Hepatocyte (in vitro differentiated cells): Measurements from ENCODE around the gene ZNF518A. TPM values are rescaled to one million over a fixed set of nuclear protein-coding genes. Genes with fewer than 3 reads are reported as not detected.

Source experiments
- DNase-seq: peaks from one replicate; pipeline ENCODE4 v3.0.0-alpha.2; 2016; ENCODE audit warnings: low spot score
- H2AFZ ChIP-seq: fragments of 200-600 bp; sonication (generic); 2 replicates; pipeline ENCODE4 v1.6.0; 2016; ENCODE audit warnings: antibody characterized with exemption, mild to moderate bottlenecking
- H3K27ac ChIP-seq: fragments of 200-600 bp; sonication (generic); 2 replicates; pipeline ENCODE4 v1.5.1; 2016; ENCODE audit warnings: mild to moderate bottlenecking
- H3K27me3 ChIP-seq: fragments of 200-600 bp; sonication (generic); 2 replicates; pipeline ENCODE4 v1.6.1; 2016
- H3K36me3 ChIP-seq: fragments of 200-600 bp; sonication (generic); replicated peaks from 2 replicates; pipeline ENCODE4 v1.5.1; 2016; ENCODE audit warnings: low read depth; ENCODE audit not compliant: insufficient read depth
- H3K4me1 ChIP-seq: fragments of 200-600 bp; sonication (generic); 2 replicates; pipeline ENCODE4 v1.5.1; 2016; ENCODE audit warnings: mild to moderate bottlenecking, moderate library complexity; ENCODE audit not compliant: insufficient read depth
- H3K4me2 ChIP-seq: fragments of 200-600 bp; sonication (generic); 2 replicates; pipeline ENCODE4 v1.6.0; 2016
- H3K4me3 ChIP-seq: fragments of 200-600 bp; sonication (generic); 2 replicates; pipeline ENCODE4 v1.5.1; 2016; ENCODE audit warnings: mild to moderate bottlenecking
- H3K79me2 ChIP-seq: fragments of 200-600 bp; sonication (generic); 2 replicates; pipeline ENCODE4 v1.6.0; 2017; ENCODE audit warnings: mild to moderate bottlenecking
- H3K9me2 ChIP-seq: fragments of 200-600 bp; sonication (generic); replicated peaks from 2 replicates; pipeline ENCODE4 v1.6.0; 2017; ENCODE audit warnings: mild to moderate bottlenecking; ENCODE audit not compliant: insufficient read depth
- H3K9me3 ChIP-seq: fragments of 200-600 bp; sonication (generic); 2 replicates; pipeline ENCODE4 v1.5.1; 2016; ENCODE audit warnings: low read depth, mild to moderate bottlenecking
- H4K20me1 ChIP-seq: fragments of 200-600 bp; sonication (generic); 2 replicates; pipeline ENCODE4 v1.6.0; 2016; ENCODE audit warnings: mild to moderate bottlenecking; ENCODE audit not compliant: insufficient read depth, poor library complexity, severe bottlenecking
- EZH2 ChIP-seq: fragments of 200-600 bp; sonication (generic); IDR thresholded peaks from 2 replicates; pipeline ENCODE4 v1.6.1; 2016; ENCODE audit warnings: antibody characterized with exemption, mild to moderate bottlenecking, borderline replicate concordance
- EZH2phosphoT487 ChIP-seq: fragments of 200-600 bp; sonication (generic); IDR thresholded peaks from one replicate; pipeline ENCODE4 v1.6.1; 2018; ENCODE audit warnings: antibody characterized with exemption, mild to moderate bottlenecking, low read depth, moderate library complexity; ENCODE audit not compliant: unreplicated experiment, severe bottlenecking
- WGBS: methylation state at CpG from one replicate; pipeline ENCODE4 v1.1.6; 2016; ENCODE audit warnings: low lambda C conversion rate; ENCODE audit errors: missing lambda C conversion rate; 5-methylcytosine and 5-hydroxymethylcytosine counted together
- polyA plus RNA-seq: library from polyadenylated mRNA; unstranded; fragments of >200 nt; fragmentation: Nextera tagmentation; extraction: Ambion mirVana; gene quantifications from 2 replicates; pipeline ENCODE4 v1.2.1, GENCODE V29; 2016
- total RNA-seq: library from RNA; depleted of rRNA; stranded (reverse); fragments of >200 nt; gene quantifications from 2 replicates; pipeline ENCODE4 v1.2.3, GENCODE V29; 2014
- TF ChIP-seq, protein P1 (sequence below): fragments of 200-600 bp; sonication (generic); IDR thresholded peaks from 2 replicates; pipeline ENCODE4 v1.5.1; 2016; ENCODE audit warnings: antibody characterized with exemption, mild to moderate bottlenecking; ENCODE audit not compliant: poor library complexity

ZNF518A gene
- total and polyA plus RNA-seq, 2 experiments from 2014 or later = 16.2 to 26.0 TPM

DNA sequence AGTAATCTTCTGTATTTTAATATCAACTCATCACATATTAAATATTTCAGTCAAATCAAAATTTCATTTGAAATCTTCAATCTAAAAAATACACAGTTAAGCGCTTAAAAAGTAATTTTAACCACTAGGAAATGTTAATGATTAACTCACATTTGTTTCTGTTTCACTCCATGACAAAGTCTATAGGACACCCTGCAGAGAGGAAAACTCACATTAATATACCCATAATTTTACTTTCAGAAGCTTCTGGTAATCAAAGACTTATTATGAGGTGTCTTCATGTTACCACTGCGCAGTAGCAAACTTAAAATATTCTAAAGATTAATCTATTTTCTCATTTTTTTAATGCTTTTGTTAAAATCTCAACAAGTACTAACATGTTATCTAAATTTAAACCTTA lies 41.0 kb upstream of the ZNF518A start:
- H3K4me1 ChIP-seq = no peaks in the 10 kb centered on the region
- 82% methylated on average over 2 of the region's 2 CpGs for WGBS
- H3K27me3 ChIP-seq = no peaks in the 10 kb centered on the region
- no peaks in the 10 kb centered on the region for H4K20me1 ChIP-seq
- no peaks in the 10 kb centered on the region for H3K9me3 ChIP-seq
- DNase-seq = no peak
- TF ChIP-seq, protein P1, sequence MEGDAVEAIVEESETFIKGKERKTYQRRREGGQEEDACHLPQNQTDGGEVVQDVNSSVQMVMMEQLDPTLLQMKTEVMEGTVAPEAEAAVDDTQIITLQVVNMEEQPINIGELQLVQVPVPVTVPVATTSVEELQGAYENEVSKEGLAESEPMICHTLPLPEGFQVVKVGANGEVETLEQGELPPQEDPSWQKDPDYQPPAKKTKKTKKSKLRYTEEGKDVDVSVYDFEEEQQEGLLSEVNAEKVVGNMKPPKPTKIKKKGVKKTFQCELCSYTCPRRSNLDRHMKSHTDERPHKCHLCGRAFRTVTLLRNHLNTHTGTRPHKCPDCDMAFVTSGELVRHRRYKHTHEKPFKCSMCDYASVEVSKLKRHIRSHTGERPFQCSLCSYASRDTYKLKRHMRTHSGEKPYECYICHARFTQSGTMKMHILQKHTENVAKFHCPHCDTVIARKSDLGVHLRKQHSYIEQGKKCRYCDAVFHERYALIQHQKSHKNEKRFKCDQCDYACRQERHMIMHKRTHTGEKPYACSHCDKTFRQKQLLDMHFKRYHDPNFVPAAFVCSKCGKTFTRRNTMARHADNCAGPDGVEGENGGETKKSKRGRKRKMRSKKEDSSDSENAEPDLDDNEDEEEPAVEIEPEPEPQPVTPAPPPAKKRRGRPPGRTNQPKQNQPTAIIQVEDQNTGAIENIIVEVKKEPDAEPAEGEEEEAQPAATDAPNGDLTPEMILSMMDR = no peak
- TF ChIP-seq EZH2phosphoT487 (no peak), EZH2 (no peak)
- H3K79me2 ChIP-seq = no peaks in the 10 kb centered on the region
- H3K27ac ChIP-seq = no peak overlapping the region
- no peaks in the 10 kb centered on the region for H3K9me2 ChIP-seq
- peak overlapping the region; percentile 19 for H2AFZ ChIP-seq
- H3K36me3 ChIP-seq = no peaks in the 10 kb centered on the region
- no peak overlapping the region for H3K4me3 ChIP-seq
- peak overlapping the region; percentile 55 for H3K4me2 ChIP-seq

DNA sequence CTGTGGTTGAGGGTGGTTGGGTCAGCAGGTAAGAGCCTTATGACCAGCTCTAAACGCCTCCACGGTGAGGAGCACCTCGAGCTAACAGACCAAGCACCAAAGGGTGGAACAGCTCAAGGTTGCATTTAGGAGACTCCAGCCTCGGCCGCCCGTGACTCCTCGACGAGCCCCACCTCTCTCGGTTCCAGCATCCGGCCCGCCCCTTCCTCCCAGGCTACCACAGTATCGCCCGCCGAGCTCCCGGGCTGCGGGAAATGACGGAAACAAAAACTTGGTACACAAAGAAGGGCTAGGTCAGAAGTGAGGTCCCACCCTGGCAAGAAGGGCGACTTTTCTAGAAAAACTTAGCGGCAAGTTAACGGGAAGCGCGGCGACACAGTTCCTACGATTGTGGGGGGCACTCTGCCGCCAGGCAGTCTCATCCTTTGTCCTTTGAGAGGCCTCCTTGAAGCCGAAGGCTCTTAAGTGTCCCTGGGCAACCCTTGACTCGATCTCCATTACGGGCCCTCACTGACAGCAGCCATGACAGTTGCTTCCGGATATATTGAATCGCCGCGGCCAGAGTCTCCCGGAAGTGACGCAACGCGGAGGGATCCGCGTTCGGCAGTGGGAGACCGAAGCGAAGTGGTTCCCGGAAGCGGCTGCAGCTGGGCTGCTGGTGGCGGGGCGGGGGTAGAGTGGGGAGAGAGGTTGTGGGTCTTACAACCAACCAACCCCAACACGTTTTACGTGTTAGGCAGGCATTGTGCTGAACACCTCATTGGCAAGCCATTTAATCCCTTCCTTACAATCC lies 40.2 kb upstream of the ZNF518A start:
- DNase-seq = no peak
- WGBS = 96% methylated on average over 47 of the region's 47 CpGs
- peak overlapping the region; percentile 19 for H2AFZ ChIP-seq

DNA sequence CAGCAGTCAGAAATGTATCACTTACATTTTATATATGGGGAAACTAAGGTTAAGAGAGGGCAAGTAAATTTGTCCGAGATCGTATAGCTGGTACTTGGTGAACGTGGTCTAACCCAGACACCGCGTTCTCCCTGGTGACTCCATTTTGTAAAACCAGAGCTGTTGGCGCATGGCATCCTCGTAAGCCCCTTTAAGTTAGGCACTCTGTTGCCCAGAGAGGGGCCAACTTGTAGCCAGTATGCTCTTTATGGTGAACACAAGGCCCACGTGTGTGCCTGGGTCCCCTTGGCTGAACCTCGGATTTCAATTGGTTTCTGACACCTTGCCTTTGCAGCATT lies 39.7 kb upstream of the ZNF518A start:
- Histone ChIP-seq H2AFZ (no peak overlapping the region), H3K4me3 (no peak overlapping the region), H3K27ac (no peak overlapping the region), H3K27me3 (no peaks in the 10 kb centered on the region), H3K4me1 (no peaks in the 10 kb centered on the region), H3K4me2 (no peak overlapping the region), H3K9me2 (no peaks in the 10 kb centered on the region), H4K20me1 (no peaks in the 10 kb centered on the region), H3K9me3 (no peaks in the 10 kb centered on the region), H3K79me2 (no peaks in the 10 kb centered on the region), H3K36me3 (no peaks in the 10 kb centered on the region)
- DNase-seq = no peak
- 97% methylated on average over 9 of the region's 9 CpGs for WGBS
- TF ChIP-seq EZH2phosphoT487 = no peak
- TF ChIP-seq EZH2 = no peak
- TF ChIP-seq, protein P1 = no peak

More for the DNA sequence above, 40.2 kb upstream of the ZNF518A start:
- Histone ChIP-seq H3K4me3 (no peak overlapping the region), H3K27ac (no peak overlapping the region), H3K36me3 (no peaks in the 10 kb centered on the region), H4K20me1 (no peaks in the 10 kb centered on the region), H3K27me3 (no peaks in the 10 kb centered on the region), H3K9me2 (no peaks in the 10 kb centered on the region), H3K4me2 (peak overlapping the region; percentile 55), H3K4me1 (no peaks in the 10 kb centered on the region), H3K79me2 (no peaks in the 10 kb centered on the region), H3K9me3 (no peaks in the 10 kb centered on the region)
- TF ChIP-seq, protein P1 = no peak
- TF ChIP-seq EZH2phosphoT487 (no peak), EZH2 (no peak)
